GM18909 (cell line): ENCODE results near the gene ELMO1.

ENCODE experiments used
- ATAC-seq: cut with Tn5 transposase; IDR thresholded peaks from one replicate; pipeline ENCODE4 v1.9.1; 2021; ENCODE audit warnings: mild to moderate bottlenecking; ENCODE audit not compliant: unreplicated experiment, poor library complexity

Gene ELMO1

DNA sequence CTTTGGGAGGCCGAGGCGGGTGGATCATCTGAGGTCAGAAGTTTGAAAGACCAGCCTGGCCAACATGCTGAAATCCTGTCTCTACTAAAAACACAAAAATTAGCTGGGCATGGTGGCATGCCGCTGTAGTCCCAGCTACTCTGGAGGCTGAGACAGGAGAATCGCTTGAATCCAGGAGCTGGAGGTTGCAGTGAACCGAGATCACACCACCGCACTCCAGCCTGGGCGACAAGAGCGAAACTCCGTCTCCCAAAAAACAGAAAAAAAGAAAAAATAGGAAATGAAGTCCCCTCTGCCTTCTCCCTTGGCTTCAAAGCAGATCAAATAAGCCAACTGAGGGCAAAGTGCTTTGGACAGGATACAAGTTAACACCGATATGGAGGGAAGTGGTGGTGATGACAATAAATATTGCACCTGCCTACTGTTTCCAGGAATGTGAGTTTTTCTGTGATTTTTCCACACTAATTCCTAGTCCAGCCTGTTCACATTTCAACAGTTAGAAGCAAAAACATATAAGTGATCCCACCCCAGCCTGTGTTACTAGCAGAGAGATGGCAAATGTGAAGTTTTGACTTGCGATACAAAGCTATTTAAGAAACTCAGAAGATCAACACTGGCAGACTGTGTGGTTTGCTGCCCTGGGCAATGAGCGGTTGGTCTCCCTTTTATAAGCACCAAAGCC is 433.2 kb downstream of the ELMO1 start:
- no peak for ATAC-seq

DNA sequence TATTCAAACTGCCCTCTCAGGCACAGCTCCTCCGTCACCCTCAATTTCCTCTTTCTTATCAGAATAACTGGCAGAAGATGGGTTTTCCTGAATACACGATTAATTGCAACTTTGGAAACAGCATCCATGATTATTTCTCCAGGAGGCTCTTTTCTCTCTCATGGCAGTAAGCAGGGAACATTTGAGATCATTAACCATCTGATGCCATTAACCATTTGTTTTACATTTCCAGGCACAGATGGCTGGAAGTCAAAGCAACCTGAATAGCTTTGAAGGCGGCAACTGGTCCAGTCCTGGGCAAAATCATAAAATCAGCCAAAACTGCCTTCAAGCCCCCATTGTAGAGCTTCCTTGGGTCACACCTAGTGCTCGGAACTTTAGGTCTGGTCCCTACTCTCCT is 434.9 kb downstream of the ELMO1 start:
- ATAC-seq = no peak

DNA sequence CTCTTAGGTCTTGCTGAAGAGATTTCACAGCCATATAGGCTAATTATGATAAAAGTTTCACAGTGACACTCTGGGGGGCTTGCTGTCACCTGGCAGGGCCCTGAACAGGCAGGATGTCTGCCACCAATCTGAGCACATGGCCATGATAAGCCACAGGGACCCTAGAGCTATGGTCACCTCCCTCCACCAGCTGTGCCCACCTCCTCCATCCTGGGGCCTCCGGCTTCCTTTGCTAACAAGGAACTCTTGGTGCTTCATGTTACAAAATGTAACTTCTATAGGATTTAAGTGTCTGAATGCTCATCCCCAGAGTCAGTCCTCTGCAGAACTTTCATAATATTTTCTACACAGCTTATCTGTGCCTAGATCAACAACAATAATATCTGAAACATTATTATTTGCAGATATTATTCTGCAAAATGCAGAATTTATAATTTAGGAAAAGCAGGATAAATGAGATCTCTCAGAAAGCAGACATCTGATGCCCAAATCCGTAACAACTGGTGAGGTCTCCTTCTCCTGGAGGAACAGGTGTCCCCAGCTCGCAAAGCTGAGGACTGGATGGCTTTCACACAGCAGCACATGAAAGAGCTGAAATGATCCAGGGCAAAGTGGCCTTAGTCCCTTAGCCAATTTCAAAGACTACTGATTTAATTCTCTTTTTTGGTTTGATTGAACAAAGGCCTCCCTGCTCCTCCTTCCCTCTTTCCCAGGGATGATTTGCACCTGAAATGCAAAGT is 437.3 kb downstream of the ELMO1 start:
- ATAC-seq = no peak

GRCh38 chr7:37009125-37009675 is 439.5 kb downstream of the ELMO1 start:
- ATAC-seq = no peak

DNA sequence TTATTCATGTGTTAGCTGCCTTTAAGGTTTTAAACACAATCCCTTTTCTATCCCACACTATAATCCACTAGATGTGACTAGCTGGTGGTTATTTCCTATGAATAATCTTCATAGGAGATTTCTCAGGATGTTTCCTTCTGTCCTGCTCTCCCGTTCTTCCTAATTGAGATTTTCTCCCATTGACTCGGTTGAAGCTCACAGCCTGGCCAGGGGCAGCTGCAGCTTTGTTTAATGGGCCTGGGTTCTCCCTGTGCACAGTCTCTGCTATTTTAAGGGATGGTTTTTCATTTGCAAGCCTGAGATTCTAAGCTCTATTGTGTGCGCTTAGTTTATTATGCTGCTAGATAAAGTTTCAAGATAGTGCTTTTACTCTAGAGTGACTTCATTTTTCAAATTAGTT is 441.0 kb downstream of the ELMO1 start:
- ATAC-seq = no peak

DNA sequence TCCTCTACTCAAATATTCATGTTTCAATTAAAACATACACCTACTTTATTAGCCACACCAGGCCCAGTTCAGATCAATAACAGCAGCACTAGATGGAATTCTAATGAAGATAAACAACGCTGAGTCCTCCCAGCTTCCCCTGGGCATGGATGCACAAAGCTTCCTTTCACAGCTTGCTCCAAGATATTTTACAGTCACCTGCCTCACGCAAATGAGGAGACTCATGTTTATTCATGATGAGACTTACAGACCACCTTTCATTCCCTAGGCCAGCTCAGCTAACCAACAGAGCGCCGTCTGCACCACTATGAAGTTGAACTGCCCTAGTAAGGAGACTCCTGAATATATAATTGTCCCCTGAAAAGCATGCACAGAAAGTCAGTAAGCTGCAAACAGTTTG is 441.4 kb downstream of the ELMO1 start:
- ATAC-seq = no peak

DNA sequence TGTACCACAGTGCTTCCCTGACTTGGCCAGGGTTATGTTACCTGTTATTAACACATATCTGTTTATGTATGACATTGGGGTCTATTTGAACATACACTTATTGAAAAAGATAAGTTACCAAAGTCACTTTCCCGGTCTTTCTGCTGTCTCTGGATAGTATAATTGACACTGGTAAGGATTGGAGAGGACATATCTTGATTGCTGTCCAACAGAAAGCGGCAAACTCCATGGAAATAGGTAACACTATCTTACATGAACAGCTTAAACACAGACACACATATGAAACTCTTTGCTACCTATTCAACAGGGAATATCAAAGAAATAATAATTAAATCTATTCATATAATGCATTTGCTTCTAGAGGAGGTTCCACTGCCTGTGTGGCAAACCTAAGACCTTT is 441.9 kb downstream of the ELMO1 start:
- no peak for ATAC-seq

- no peak for ATAC-seq
Measured at GRCh38 chr7:37000511-37000910, 448.2 kb downstream of the ELMO1 start.

DNA sequence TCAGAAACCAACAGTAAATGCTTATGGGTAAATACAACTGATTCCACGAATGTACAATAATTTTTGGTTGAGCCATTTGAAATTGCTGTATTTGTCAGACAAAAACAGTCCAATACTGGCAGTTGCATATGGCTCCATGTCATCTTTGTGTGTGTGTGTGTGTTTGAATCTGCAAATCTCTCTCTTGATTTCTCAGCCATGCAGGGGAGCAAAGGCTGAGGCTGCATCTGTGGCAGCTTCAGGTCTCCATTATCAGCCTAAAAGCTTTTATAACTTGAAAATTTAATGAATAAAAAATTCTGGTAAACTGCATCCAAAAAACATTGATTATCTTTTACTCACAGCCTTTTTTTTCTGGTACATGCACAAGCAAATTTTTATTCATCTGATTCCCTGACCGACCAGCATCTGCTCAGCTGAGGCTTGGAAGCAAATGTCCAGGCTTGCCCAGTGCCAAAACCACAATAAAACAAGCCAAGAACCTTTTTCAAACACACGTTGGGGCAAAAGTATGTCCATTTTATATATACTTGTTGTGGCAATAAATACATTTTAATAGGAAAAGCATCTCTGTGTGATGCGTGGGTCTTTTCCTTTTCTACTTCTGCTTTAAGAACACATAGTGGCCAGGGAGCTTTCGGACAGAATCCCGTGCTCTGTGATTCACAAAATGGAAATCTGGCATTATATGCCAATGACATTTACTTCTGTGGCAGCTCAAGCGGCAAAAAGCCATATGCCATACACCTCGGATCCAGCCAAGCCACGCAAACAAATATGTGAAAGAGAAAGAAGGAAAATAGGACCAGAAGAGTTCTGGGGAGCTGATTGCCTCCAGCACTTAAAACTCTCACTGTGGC is 448.8 kb downstream of the ELMO1 start:
- no peak for ATAC-seq

GRCh38 chr7:36995776-36996175 is 452.9 kb downstream of the ELMO1 start:
- ATAC-seq = no peak

DNA sequence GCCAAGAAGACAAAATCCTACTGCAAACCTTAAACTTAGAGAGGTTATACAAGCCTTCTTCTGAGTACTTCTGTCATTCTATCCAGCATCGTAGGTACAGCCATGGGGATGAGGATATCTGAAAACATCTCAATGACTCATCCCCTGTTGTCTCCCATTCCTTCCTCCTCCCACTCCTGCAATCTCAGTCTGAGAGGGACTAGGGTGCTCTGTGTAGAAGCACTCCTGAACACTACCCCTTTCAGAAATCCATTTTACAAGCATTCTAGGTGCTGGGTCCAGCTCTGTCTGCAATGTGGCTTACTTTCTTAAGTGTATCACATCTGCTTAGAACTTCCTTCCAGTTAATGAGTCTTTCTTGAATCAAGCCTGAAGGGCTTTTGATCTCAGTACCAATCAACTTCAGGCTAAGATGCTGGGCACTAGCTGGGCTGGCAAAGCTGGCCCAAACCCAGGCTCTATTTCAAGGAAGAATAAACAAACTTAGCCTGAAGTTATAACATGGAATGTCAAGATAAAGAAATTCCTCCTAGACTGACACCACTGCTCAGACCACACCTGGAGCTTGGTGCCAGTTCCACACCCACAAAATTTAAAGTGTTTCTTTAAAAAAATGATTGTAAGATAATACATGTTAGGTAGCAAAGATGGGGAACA is 454.1 kb downstream of the ELMO1 start:
- ATAC-seq = no peak

GRCh38 chr7:36986948-36987724 is 461.5 kb downstream of the ELMO1 start:
- no peak for ATAC-seq

DNA sequence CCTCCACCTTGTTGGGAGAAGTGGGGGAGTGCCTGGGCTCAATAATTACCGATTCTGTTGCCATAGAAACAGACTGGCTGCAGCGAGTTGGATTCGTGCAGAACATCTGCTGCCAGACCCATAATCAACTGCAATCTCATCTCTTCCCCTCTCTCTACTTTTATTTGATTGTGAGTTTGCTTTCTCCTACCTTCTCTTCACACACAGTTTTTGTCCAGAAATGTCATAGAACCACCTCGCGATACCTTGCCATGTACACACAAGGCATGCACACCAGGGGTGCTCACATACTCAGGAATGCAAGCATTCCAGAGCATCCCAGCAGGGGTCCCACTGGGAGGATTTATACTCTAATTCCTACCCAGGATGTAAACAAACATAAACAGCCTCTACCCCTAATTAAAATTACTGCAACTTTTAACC is 462.1 kb downstream of the ELMO1 start:
- ATAC-seq = no peak

DNA sequence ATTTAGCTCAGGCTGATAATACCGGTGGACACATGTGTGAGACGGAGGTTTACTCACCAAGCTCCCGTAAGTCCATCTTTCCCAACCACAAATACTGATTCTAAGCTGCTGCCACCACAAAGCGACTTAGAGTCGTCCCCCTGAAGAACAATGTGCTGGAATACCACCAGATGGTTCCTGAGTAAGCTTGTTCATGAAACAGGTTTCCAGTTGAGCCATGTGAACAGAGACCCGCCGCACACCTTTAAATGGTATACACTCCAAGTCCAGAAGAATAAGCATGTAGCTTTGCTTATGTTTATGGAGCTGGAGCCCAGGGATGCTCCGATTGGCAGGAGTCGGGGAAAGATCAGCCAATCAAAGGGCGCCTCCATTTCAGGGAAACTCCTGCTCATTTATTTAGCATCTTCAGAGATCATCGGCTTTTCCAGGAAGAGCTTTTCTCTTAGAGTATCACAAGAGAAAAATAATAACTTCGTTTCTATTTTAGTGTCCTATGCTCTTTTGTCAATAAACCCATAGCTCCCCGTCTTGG is 462.7 kb downstream of the ELMO1 start:
- ATAC-seq = no peak

- no peak for ATAC-seq
Measured at GRCh38 chr7:36985316-36985715, 463.3 kb downstream of the ELMO1 start.

DNA sequence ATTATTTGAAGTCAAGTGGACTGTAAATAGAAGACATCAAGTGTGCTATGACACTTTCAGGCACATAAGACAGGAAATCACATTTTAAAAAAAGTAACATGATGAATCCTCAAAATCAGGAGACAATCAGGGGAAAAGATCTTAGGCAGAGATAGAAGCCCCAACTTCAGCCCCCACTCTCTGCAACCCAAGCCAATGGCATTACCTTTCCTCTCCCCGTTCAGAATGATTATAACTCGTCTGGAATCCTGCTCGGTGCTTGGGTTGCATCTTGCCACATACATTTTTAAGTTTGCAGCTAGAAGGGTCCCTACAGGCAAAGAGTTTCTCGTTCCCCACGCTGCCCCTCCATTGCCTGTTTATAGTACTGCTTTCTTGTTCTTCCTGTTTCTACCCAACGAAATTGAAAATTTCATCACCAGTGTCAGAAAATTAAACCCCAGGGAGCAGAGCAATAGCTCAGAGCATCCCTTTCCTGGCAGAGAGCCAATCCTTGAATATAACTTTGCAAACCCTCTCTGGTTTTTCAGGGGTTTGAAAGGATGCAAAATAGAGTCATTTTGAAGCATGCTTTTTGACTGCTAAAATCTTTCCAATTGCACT is 463.9 kb downstream of the ELMO1 start:
- ATAC-seq = no peak

GRCh38 chr7:36984041-36984521 is 464.6 kb downstream of the ELMO1 start:
- no peak for ATAC-seq

- no peak for ATAC-seq
Measured at GRCh38 chr7:36982766-36983165, 465.9 kb downstream of the ELMO1 start.

- no peak for ATAC-seq
Measured at GRCh38 chr7:36979810-36980248, 468.8 kb downstream of the ELMO1 start.
